HCT116 (cell line): ENCODE data around the gene MUC21. TPM values are rescaled to one million over a fixed set of nuclear protein-coding genes. Genes with fewer than 3 reads are reported as not detected.

Experiments used
- ATAC-seq: fragments of 200-7000 bp; cut with Tn5 transposase; 2 replicates; pipeline ENCODE4 v1.9.1; 2020; ENCODE audit warnings: mild to moderate bottlenecking, moderate library complexity
- BruUV-seq: library from RNA; stranded (reverse); fragments of 400-500 nt; replicated peaks from 2 replicates; lab custom pipeline; 2021; lab: Mats Ljungman, UMichigan
- CTCF ChIA-PET: fragments of 300-600 bp; sonication (Branson Sonifier 250); formaldehyde crosslinking; loops from one replicate; lab custom pipeline; 2021; ENCODE audit warnings: antibody characterized with exemption; lab: Charles Lee
- POLR2A ChIA-PET: fragments of 300-600, 350-600 bp; sonication (Branson Sonifier 250); formaldehyde crosslinking; loops from one replicate; lab custom pipeline; 2021; ENCODE audit warnings: antibody characterized with exemption; lab: Charles Lee
- RAD21 ChIA-PET, 2 experiments: fragments of 300-600 bp; sonication (Branson Sonifier 250); formaldehyde crosslinking; loops; one replicate each; lab custom pipeline; 2023; ENCODE audit warnings: low total read pairs in 2 of 2; ENCODE audit not compliant: uncharacterized antibody in 2 of 2, unreplicated experiment in 2 of 2, low non-redundant PET in 1 of 2; lab: Charles Lee
- DNase-seq: peaks from one replicate; pipeline ENCODE4 v3.0.0-alpha.2; 2010; ENCODE audit warnings: low read depth, low spot score
- H2AFZ ChIP-seq: fragments of 200-600 bp; shearing (Covaris generic), sonication (generic); 2 replicates; pipeline ENCODE4 v1.6.1; 2017; ENCODE audit warnings: low read depth, mixed run types, mixed read lengths, antibody characterized with exemption, low read length; ENCODE audit not compliant: poor library complexity, severe bottlenecking
- H3K27ac ChIP-seq: 2 replicates; pipeline ENCODE4 v1.5.1; 2012; ENCODE audit warnings: low read depth, low read length
- H3K27me3 ChIP-seq: fragments of 200-600 bp; sonication (generic); 2 replicates; pipeline ENCODE4 v1.6.1; 2016; ENCODE audit warnings: mixed run types, low read length, mixed read lengths; ENCODE audit not compliant: insufficient read depth
- H3K36me3 ChIP-seq, 2 experiments: fragments of 200-500 bp in 1 of 2; fragments of 200-600 bp in 1 of 2; sonication (Bioruptor generic) in 1 of 2; sonication (generic) in 1 of 2; 2 replicates each; pipeline versions ENCODE4 v1.5.1 to v1.6.1; 2014 to 2016; ENCODE audit warnings: low read length in 2 of 2, inconsistent platforms in 1 of 2, mixed read lengths in 1 of 2, mixed run types in 1 of 2; ENCODE audit not compliant: insufficient read depth in 2 of 2, control insufficient read depth in 1 of 2
- H3K4me1 ChIP-seq, 2 experiments: fragments of 200-600 bp in 1 of 2; sonication (generic) in 1 of 2; 2 replicates each; pipeline versions ENCODE4 v1.5.1 to v1.6.1; 2012 to 2017; ENCODE audit warnings: low read length in 2 of 2, inconsistent platforms in 1 of 2, mild to moderate bottlenecking in 1 of 2, mixed read lengths in 1 of 2, mixed run types in 1 of 2, moderate library complexity in 1 of 2; ENCODE audit not compliant: insufficient read depth in 2 of 2, control insufficient read depth in 1 of 2
- H3K4me2 ChIP-seq: fragments of 200-600 bp; sonication (generic); 2 replicates; pipeline ENCODE4 v1.6.1; 2017; ENCODE audit warnings: mixed run types, low read length, mixed read lengths
- H3K4me3 ChIP-seq, 2 experiments: fragments of 200-600 bp in 1 of 2; sonication (generic) in 1 of 2; replicated peaks in 1 of 2; 2 replicates each; pipeline ENCODE4 v1.5.1; 2011 to 2016; ENCODE audit warnings: low read length in 2 of 2, control low read depth in 1 of 2, low read depth in 1 of 2, mild to moderate bottlenecking in 1 of 2, mixed read lengths in 1 of 2, mixed run types in 1 of 2
- H3K79me2 ChIP-seq: fragments of 200-600 bp; sonication (generic); 2 replicates; pipeline ENCODE4 v1.6.1; 2017; ENCODE audit warnings: mild to moderate bottlenecking, mixed run types, low read length, moderate library complexity, mixed read lengths; ENCODE audit not compliant: insufficient read depth
- H3K9ac ChIP-seq: fragments of 200-600 bp; sonication (generic); 2 replicates; pipeline ENCODE4 v1.6.1; 2016; ENCODE audit warnings: low read length, mixed read lengths
- H3K9me2 ChIP-seq: fragments of 200-600 bp; sonication (generic), shearing (Covaris generic); 2 replicates; pipeline ENCODE4 v1.6.1; 2017; ENCODE audit warnings: mixed run types, mild to moderate bottlenecking, moderate library complexity; ENCODE audit not compliant: insufficient read depth
- H3K9me3 ChIP-seq, 2 experiments: fragments of 200-500 bp in 1 of 2; fragments of 200-600 bp in 1 of 2; sonication (Bioruptor generic) in 1 of 2; sonication (generic) in 1 of 2; 2 replicates each; pipeline ENCODE4 v1.6.1; 2014 to 2017; ENCODE audit warnings: low read length in 2 of 2, mixed read lengths in 2 of 2, inconsistent platforms in 1 of 2, low read depth in 1 of 2, mild to moderate bottlenecking in 1 of 2, mixed run types in 1 of 2, moderate library complexity in 1 of 2; ENCODE audit not compliant: control insufficient read depth in 1 of 2, insufficient read depth in 1 of 2
- H4K20me1 ChIP-seq: fragments of 200-600 bp; sonication (generic), shearing (Covaris generic); 2 replicates; pipeline ENCODE4 v1.6.1; 2017; ENCODE audit warnings: mixed run types, mild to moderate bottlenecking, moderate library complexity; ENCODE audit not compliant: insufficient read depth
- ATF3 ChIP-seq: IDR thresholded peaks from 2 replicates; pipeline ENCODE4 v1.6.1; 2012
- CBX3 ChIP-seq: IDR thresholded peaks from 2 replicates; pipeline ENCODE4 v1.6.1; 2012; ENCODE audit warnings: low read depth
- CTCF ChIP-seq, 3 experiments: fragments of 200-600 bp in 1 of 3; sonication (generic) in 1 of 3; IDR thresholded peaks in 2 of 3; conservative IDR thresholded peaks in 1 of 3; 2 replicates each; pipeline ENCODE4 v1.5.1; 2012 to 2017; ENCODE audit warnings: low read depth in 2 of 3, low read length in 2 of 3, antibody characterized with exemption in 1 of 3, borderline replicate concordance in 1 of 3, control low read depth in 1 of 3, mild to moderate bottlenecking in 1 of 3, mixed read lengths in 1 of 3, mixed run types in 1 of 3, moderate library complexity in 1 of 3; ENCODE audit not compliant: insufficient read depth in 1 of 3
- EGR1 ChIP-seq: IDR thresholded peaks from 2 replicates; pipeline ENCODE4 v1.6.1; 2012; ENCODE audit warnings: low read depth
- FOSL1 ChIP-seq: IDR thresholded peaks from 2 replicates; pipeline ENCODE4 v1.6.1; 2012; ENCODE audit warnings: low read depth
- RAD21 ChIP-seq: IDR thresholded peaks from 2 replicates; pipeline ENCODE4 v1.6.1; 2012; ENCODE audit warnings: low read depth, mild to moderate bottlenecking
- REST ChIP-seq: IDR thresholded peaks from 2 replicates; pipeline ENCODE4 v1.6.1; 2012; ENCODE audit warnings: low read depth
- SIN3A ChIP-seq: IDR thresholded peaks from 2 replicates; pipeline ENCODE4 v1.6.1; 2012; ENCODE audit warnings: low read depth
- SP1 ChIP-seq: IDR thresholded peaks from 2 replicates; pipeline ENCODE4 v1.6.1; 2012; ENCODE audit warnings: low read depth
- ZFX ChIP-seq: fragments of 450-650 bp; IDR thresholded peaks from 2 replicates; pipeline ENCODE4 v1.6.1; 2017
- ZNF274 ChIP-seq: fragments of 200-500 bp; sonication (Bioruptor generic); IDR thresholded peaks from 2 replicates; pipeline ENCODE4 v1.6.1; 2014; ENCODE audit warnings: mild to moderate bottlenecking, low read depth, low read length, inconsistent platforms
- intact Hi-C: fragments of 100-400 bp; cut with micrococcal nuclease; formaldehyde crosslinking; loops from 2 replicates; pipeline ENCODE4 v1.10.0; 2022
- total RNA-seq: library from RNA; stranded (reverse); gene quantifications from one replicate; pipeline ENCODE4 v1.2.1, GENCODE V29; 2021; ENCODE audit not compliant: unreplicated experiment

MUC21 gene
- total RNA-seq, 1 experiment from 2014 or later, result not detected

- ATAC-seq, result no peak
- RAD21 ChIA-PET, result no interaction called here
- Histone ChIP-seq H4K20me1 (no peaks in the 10 kb centered on the region), H3K9ac (no peak overlapping the region), H3K79me2 (no peaks in the 10 kb centered on the region), H3K27me3 (no peaks in the 10 kb centered on the region), H3K9me2 (no peaks in the 10 kb centered on the region), H3K36me3 (no peaks in the 10 kb centered on the region), H3K4me3 (no peak overlapping the region), H3K4me1 (no peaks in the 10 kb centered on the region), H3K9me3 (no peaks in the 10 kb centered on the region), H3K4me2 (no peak overlapping the region), H2AFZ (no peak overlapping the region), H3K27ac (no peak overlapping the region)
- intact Hi-C loops, result no loop called here
- no peak for DNase-seq
- CTCF ChIA-PET, result no interaction called here
- TF ChIP-seq EGR1 (no peak), ATF3 (no peak), CTCF (IDR thresholded peaks at IDR 0.05 in 2 of 3, conservative IDR thresholded peaks at IDR 0.05 in 1 of 3; ENCODE audit: borderline replicate concordance in 1 of 3, insufficient read depth in 1 of 3, low read depth in 2 of 3, low read length in 2 of 3) (no peak)
- BruUV-seq, result no TSS peak
- POLR2A ChIA-PET, result no interaction called here
Observed at GRCh38 chr6:31033075-31033474, 49.6 kb downstream of the MUC21 start.

GRCh38 chr6:31035862-31036497, 52.5 kb downstream of the MUC21 start:
- Histone ChIP-seq H3K27me3 (no peaks in the 10 kb centered on the region), H3K4me1 (no peaks in the 10 kb centered on the region), H3K4me2 (no peak overlapping the region), H3K36me3 (no peaks in the 10 kb centered on the region), H3K79me2 (no peaks in the 10 kb centered on the region), H3K9ac (no peak overlapping the region), H3K27ac (no peak overlapping the region), H3K4me3 (no peak overlapping the region), H3K9me3 (no peaks in the 10 kb centered on the region), H2AFZ (no peak overlapping the region), H3K9me2 (no peaks in the 10 kb centered on the region), H4K20me1 (no peaks in the 10 kb centered on the region)
- RAD21 ChIA-PET, result no interaction called here
- TF ChIP-seq FOSL1 (no peak), ATF3 (no peak), SP1 (no peak), ZNF274 (no peak), ZFX (no peak), SIN3A (no peak), CBX3 (no peak), REST (no peak), RAD21 (no peak)
- intact Hi-C loops, result no loop called here
- DNase-seq (no peak), ATAC-seq (no peak)
- POLR2A ChIA-PET, result no interaction called here
- no TSS peak for BruUV-seq
- CTCF ChIA-PET, result no interaction called here
